OCI-LY3 (cell line): ENCODE measurements around the gene CYBRD1.

Experiments used
- CTCF ChIP-seq: fragments of 200-600, 300-600 bp; sonication (generic); IDR thresholded peaks from 2 replicates; pipeline ENCODE4 v1.5.1; 2014; ENCODE audit warnings: antibody characterized with exemption, low read length, low read depth
- EZH2phosphoT487 ChIP-seq: fragments of 200-600 bp; shearing (Covaris generic); IDR thresholded peaks from 2 replicates; pipeline ENCODE4 v1.6.1; 2018; ENCODE audit warnings: antibody characterized with exemption, mixed run types, low read depth

GRCh38 chr2:171554991-171555615, 32.8 kb downstream of the CYBRD1 start:
- TF ChIP-seq CTCF: no peak
- TF ChIP-seq EZH2phosphoT487: no peak
